ENCODE measurements around the gene XRCC4. TPM values are rescaled to one million over a fixed set of nuclear protein-coding genes. Genes with fewer than 3 reads are reported as not detected.
"Not testable (repeated sequence)": the region's sequence is repeated elsewhere in the genome, so short reads cannot be mapped to it uniquely, and the experiment has no call there.

The XRCC4 gene
- total and polyA plus RNA-seq, 8 donors: 0.91 to 3.7 (median 1.8) TPM

- no peaks in the 10 kb centered on the region for H3K9me3 ChIP-seq
- no peaks in the 10 kb centered on the region for H3K4me1 ChIP-seq
- no peaks in the 10 kb centered on the region for H3K27me3 ChIP-seq
- 85 to 87% methylated on average over 4 of the region's 4 CpGs for WGBS, 2 donors
- FAIRE-seq (no peak), DNase-seq (no peak), ATAC-seq (no peak)
- TF ChIP-seq CTCF (IDR thresholded peaks at IDR 0.05): no peak
- H3K27ac ChIP-seq: no peak overlapping the region
- intact Hi-C loops (cut with DNase I): no loop called here
- no peaks in the 10 kb centered on the region for H3K36me3 ChIP-seq
- H3K4me3 ChIP-seq: no peak overlapping the region
Observed at GRCh38 chr5:83050723-83051340, 26.5 kb upstream of the XRCC4 start.

GRCh38 chr5:83055166-83055565 is 22.2 kb upstream of the XRCC4 start:
- H3K9me3 ChIP-seq: no peaks in the 10 kb centered on the region
- FAIRE-seq (no peak), ATAC-seq (no peak), DNase-seq (no peak)
- TF ChIP-seq CTCF (IDR thresholded peaks at IDR 0.05): no peak
- intact Hi-C loops (cut with DNase I): no loop called here
- no peaks in the 10 kb centered on the region for H3K4me1 ChIP-seq
- H3K27me3 ChIP-seq: no peaks in the 10 kb centered on the region
- 87 to 88% methylated on average over 2 of the region's 2 CpGs for WGBS, 2 donors
- H3K4me3 ChIP-seq: no peak overlapping the region
- H3K36me3 ChIP-seq: no peaks in the 10 kb centered on the region
- no peak overlapping the region for H3K27ac ChIP-seq

GRCh38 chr5:83058726-83059125 is 18.6 kb upstream of the XRCC4 start:
- Histone ChIP-seq H3K27ac (no peak overlapping the region), H3K4me3 (no peak overlapping the region), H3K9me3 (no peaks in the 10 kb centered on the region), H3K36me3 (no peaks in the 10 kb centered on the region), H3K27me3 (no peaks in the 10 kb centered on the region), H3K4me1 (no peaks in the 10 kb centered on the region)
- DNase-seq (no peak), FAIRE-seq (no peak), ATAC-seq (no peak)
- intact Hi-C loops (cut with DNase I): no loop called here
- TF ChIP-seq CTCF (IDR thresholded peaks at IDR 0.05): no peak

- H3K9me3 ChIP-seq: no peaks in the 10 kb centered on the region
- FAIRE-seq (no peak), DNase-seq (no peak), ATAC-seq (no peak)
- no peaks in the 10 kb centered on the region for H3K4me1 ChIP-seq
- no peak overlapping the region for H3K4me3 ChIP-seq
- intact Hi-C loops (cut with DNase I): no loop called here
- no peaks in the 10 kb centered on the region for H3K27me3 ChIP-seq
- TF ChIP-seq CTCF (IDR thresholded peaks at IDR 0.05): no peak
- H3K36me3 ChIP-seq: no peaks in the 10 kb centered on the region
- no peak overlapping the region for H3K27ac ChIP-seq
- 81 to 87% methylated on average over 2 of the region's 2 CpGs for WGBS, 2 donors
Observed at GRCh38 chr5:83059341-83059740, 18.0 kb upstream of the XRCC4 start.

- H3K27ac ChIP-seq: no peak overlapping the region
- intact Hi-C loops (cut with DNase I): no loop called here
- DNase-seq (no peak), ATAC-seq (no peak), FAIRE-seq (no peak)
- 92 to 94% methylated on average over 3 of the region's 3 CpGs for WGBS, 2 donors
- no peak for TF ChIP-seq CTCF (IDR thresholded peaks at IDR 0.05)
- H3K4me1 ChIP-seq: peaks cover 9 to 19% (median 12%) of the 10 kb centered on the region in 3 donors
- no peaks in the 10 kb centered on the region for H3K36me3 ChIP-seq
- H3K9me3 ChIP-seq: no peaks in the 10 kb centered on the region
- no peak overlapping the region for H3K4me3 ChIP-seq
- H3K27me3 ChIP-seq: no peaks in the 10 kb centered on the region
Observed at GRCh38 chr5:83066548-83067110, 10.7 kb upstream of the XRCC4 start.

- H3K27me3 ChIP-seq; H3K27ac ChIP-seq; H3K9me3 ChIP-seq; FAIRE-seq; DNase-seq; H3K36me3 ChIP-seq; ATAC-seq; intact Hi-C loops (cut with DNase I); H3K4me3 ChIP-seq: not testable (repeated sequence)
- 95 to 97% methylated on average over 4 of the region's 4 CpGs for WGBS, 2 donors
- peaks cover 9 to 27% (median 18%) of the 10 kb centered on the region in 3 donors for H3K4me1 ChIP-seq
Observed at GRCh38 chr5:83067377-83067776, 10.0 kb upstream of the XRCC4 start.

Data from pancreas (tissue), 10 donors.